Measurements from ENCODE around the gene DMRT1. TPM values are rescaled to one million over a fixed set of nuclear protein-coding genes. Genes with fewer than 3 reads are reported as not detected.
"Not testable (repeated sequence)": the region's sequence is repeated elsewhere in the genome, so short reads cannot be mapped to it uniquely, and the experiment has no call there.

DMRT1 gene
- total RNA-seq, 1 donor from 2014 or later = 0.07 TPM

GRCh38 chr9:995781-996180 lies 154.3 kb downstream of the DMRT1 start:
- no peak for DNase-seq (ENCODE audit: low read depth, low spot score)

- DNase-seq (ENCODE audit: low read depth, low spot score) = not testable (repeated sequence)
These were observed 157.0 kb downstream of the DMRT1 start for GRCh38 chr9:998299-999110.

- DNase-seq (ENCODE audit: low read depth, low spot score) = no peak
These were observed 160.3 kb downstream of the DMRT1 start for GRCh38 chr9:1001838-1002237.

DNA sequence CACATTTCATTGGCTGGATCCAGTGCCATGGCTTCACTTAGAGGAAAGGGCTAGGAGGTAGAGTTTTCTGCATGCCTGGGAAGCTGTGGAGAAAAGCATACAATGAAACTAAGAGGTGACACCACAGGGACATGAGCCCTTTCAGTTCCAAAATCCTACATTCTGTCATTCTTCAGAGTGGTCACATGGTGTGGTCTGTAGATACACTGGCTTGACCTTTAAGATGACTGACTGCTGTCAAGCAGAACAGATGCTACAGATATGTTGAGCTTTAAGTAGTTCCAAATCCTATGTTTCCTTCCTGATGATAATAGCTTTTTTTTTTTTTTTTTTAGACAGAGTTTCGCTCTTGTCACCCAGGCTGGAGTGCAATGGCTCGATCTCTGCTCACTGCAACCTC lies 161.2 kb downstream of the DMRT1 start:
- no peak for DNase-seq (ENCODE audit: low read depth, low spot score)

GRCh38 chr9:1005043-1005667 lies 163.7 kb downstream of the DMRT1 start:
- peak; percentile 4 for DNase-seq (ENCODE audit: low read depth, low spot score)

DNA sequence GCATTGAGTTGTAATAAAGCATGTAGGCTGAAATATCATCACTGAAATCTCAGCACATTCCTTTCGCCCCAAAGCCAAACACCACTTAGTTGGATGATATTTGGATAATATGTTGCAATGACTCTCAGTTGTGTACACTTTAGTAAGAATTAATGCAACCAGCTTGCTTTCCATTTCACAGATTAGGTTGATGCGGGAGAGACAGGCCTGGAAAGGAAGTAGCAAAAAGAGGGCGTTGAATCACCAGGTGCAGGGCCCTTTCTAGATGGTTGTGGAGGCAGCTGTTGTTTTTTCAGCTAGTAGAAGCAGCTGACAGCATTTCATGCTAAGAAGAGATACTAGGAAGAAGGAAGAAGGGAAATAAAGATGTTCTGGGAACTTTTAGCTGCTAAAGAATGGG lies 165.8 kb downstream of the DMRT1 start:
- no peak for DNase-seq (ENCODE audit: low read depth, low spot score)

DNA sequence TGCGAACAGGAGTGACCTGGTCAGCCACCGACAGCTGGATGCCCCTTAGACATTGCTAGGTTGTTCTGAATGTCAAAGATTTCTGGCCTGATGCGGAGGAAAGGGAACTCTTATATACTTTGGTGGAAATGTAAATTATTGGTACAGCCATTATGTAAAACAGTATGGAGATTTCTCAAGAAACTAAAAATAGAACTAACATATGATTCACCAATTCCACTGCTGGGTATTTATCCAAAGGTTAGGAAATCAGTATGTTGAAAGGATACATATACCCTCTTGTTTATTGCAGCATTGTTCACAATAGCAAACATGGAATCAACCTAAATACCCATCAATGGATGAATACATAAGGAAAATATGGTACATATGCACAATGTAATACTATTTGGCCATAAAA lies 166.7 kb downstream of the DMRT1 start:
- DNase-seq (ENCODE audit: low read depth, low spot score) = no peak

DNA sequence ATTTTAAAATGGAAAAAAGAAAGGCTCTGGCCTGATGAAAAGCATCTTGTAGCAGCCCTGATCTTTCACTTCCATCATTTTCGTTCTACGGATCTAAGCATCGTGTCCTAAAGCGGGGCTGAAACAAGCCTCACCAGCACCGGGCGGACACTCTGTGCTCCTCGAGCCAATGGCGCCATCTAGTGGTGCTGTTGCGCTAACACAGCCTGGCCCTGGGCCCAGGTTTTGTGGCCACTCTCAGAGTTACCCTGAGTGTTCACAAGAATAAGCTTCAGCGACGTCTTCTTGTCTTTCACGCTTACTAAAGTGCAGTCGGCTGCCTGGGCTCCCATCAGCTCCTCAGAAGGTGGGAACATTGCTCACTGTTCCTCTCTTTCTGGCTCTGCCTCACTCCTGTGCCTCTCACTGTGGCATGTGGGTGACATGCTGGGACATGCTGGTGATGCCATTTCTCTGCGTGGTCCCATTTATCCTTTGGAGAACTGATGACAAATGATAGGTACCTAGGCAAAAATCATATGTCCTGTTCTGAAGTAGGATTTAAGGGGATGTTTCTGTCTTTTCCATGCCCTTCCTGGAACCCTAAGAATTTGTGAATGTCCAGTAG lies 167.7 kb downstream of the DMRT1 start:
- DNase-seq (ENCODE audit: low read depth, low spot score) = peak; percentile 15

- DNase-seq (ENCODE audit: low read depth, low spot score) = no peak
These were observed 171.5 kb downstream of the DMRT1 start for GRCh38 chr9:1013021-1013420.

DNA sequence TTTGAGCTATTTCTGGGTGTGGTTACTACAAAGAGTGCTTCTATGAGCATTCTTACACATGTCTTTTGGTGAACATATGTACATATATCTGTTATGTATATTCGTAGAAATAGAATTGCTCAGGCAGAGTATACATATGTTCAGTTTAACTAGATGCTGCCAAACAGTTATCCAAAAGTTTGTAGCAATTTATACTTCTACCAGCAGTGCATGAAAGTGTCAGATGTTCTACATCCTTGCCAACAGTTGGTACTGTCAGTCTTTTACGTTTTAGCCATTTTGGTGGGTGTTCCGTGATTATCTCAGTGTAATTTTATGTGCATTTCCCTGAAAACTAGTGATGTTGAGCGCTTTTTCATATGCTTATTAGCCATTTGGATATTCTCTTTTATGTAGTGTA lies 172.7 kb downstream of the DMRT1 start:
- no peak for DNase-seq (ENCODE audit: low read depth, low spot score)

GRCh38 chr9:1014640-1015039 lies 173.1 kb downstream of the DMRT1 start:
- DNase-seq (ENCODE audit: low read depth, low spot score) = no peak

DNA sequence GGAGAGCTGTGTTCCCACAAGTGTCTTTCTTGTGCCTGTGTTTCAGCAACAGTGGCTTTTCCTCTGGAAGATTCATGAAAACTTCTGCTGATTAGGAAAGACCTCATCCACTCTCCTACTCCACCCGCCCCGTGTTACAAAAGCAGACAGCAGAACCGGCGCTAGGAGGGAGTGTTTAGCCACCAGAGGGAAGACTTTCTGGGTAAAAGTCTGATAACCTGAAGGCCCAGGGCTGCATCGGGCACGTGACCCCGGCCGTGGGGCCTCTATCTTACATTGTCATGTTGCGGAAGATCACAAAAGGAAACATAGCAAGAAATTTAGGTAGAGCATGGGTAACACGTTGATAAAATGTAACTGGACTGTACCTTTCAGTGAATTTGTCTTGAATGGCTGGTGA lies 176.6 kb downstream of the DMRT1 start:
- no peak for DNase-seq (ENCODE audit: low read depth, low spot score)

Other genes starting within 250 kb of the DMRT1 start
- not detected in 2 replicates for gene DMRT3, start 135.0 kb downstream of the DMRT1 start, total RNA-seq
- not detected in 2 replicates for gene DMRT2, start 208.7 kb downstream of the DMRT1 start, total RNA-seq

Measured in pulmonary artery endothelial cell (primary cell).